ENCODE data around the gene PHKG2. TPM values are rescaled to one million over a fixed set of nuclear protein-coding genes. Genes with fewer than 3 reads are reported as not detected.

The PHKG2 gene
- polyA plus RNA-seq, 1 donor (not counting 4 experiments of a cell fraction or from before 2014, with no cell fraction given): 31.8 TPM

DNA sequence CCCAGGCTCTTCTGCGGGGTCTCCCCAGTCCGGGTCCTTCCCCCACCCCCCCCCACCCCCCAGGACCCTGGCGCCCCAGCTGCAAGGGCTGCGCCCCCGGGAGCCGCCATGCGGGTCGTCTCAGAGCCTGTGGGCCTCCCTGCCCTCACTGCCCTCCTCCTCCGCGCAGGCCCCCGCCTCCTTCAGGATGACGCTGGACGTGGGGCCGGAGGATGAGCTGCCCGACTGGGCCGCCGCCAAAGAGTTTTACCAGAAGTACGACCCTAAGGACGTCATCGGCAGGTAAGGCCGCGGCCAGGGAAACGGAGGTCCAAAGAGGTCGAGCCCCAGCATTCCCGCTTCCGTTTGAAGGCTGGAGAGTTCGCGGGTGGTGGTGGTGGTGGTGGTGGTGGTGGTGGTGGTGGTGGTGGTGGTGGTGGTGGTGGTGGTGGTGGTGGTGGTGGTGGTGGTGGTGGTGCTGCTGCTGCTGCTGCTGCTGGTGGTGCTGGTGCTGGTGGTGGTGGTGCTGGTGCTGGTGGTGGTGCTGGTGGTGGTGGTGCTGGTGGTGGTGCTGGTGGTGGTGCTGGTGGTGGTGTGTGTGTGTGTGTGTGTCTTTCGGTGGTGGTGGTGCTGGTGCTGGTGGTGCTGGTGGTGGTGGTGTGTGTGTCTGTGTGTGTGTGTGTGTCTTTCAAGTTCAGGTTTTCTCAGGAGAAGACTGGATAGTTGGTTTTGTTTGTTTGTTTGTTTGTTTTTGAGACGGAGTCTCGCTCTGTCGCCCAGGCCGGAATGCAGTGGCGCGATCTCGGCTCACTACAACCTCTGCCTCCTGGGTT lies 615 bp downstream of the PHKG2 start:
- peak overlapping the region; percentile 57 for H3K4me2 ChIP-seq (ENCODE audit: control insufficient read depth, extremely low read depth, insufficient read depth, low read depth, low read length)
- no peaks in the 10 kb centered on the region for H3K9me1 ChIP-seq (ENCODE audit: control insufficient read depth, extremely low read depth, insufficient read depth, low read length)
- H4K20me1 ChIP-seq (ENCODE audit: control insufficient read depth, extremely low read depth, insufficient read depth, low read length): peaks cover 4% of the 10 kb centered on the region
- dilution Hi-C loops (cut with MboI; ENCODE audit: extremely low pct_ligation_motif_present, low sequenced_read_pairs): no loop called here
- peak overlapping the region; percentile 71 for H3K9ac ChIP-seq (ENCODE audit: control insufficient read depth, extremely low read depth, insufficient read depth, low read length)
- H3K36me3 ChIP-seq (ENCODE audit: control insufficient read depth in 2 of 2, extremely low read depth in 1 of 2, insufficient read depth in 2 of 2, low read length in 2 of 2): peaks cover 24 to 38% of the 10 kb centered on the region in 2 experiments
- peak overlapping the region; percentile 61 to 65 (median 64) for H3K4me3 ChIP-seq (ENCODE audit: control insufficient read depth in 2 of 3, extremely low read depth in 1 of 3, insufficient read depth in 2 of 3, low read depth in 1 of 3, low read length in 3 of 3)
- H3K27ac ChIP-seq (ENCODE audit: control insufficient read depth, insufficient read depth, low read length): peak overlapping the region; percentile 44
- FAIRE-seq (no peak), DNase-seq (ENCODE audit: low read depth, low spot score) (no peak)
- peaks cover 20% of the 10 kb centered on the region for H3K79me2 ChIP-seq (ENCODE audit: control insufficient read depth, insufficient read depth, low read length)
- H3K9me3 ChIP-seq (ENCODE audit: control insufficient read depth, low read depth, low read length): no peaks in the 10 kb centered on the region
- no peak for TF ChIP-seq EZH2 (IDR thresholded peaks at IDR 0.05; ENCODE audit: low read length)
- TF ChIP-seq, protein P1, sequence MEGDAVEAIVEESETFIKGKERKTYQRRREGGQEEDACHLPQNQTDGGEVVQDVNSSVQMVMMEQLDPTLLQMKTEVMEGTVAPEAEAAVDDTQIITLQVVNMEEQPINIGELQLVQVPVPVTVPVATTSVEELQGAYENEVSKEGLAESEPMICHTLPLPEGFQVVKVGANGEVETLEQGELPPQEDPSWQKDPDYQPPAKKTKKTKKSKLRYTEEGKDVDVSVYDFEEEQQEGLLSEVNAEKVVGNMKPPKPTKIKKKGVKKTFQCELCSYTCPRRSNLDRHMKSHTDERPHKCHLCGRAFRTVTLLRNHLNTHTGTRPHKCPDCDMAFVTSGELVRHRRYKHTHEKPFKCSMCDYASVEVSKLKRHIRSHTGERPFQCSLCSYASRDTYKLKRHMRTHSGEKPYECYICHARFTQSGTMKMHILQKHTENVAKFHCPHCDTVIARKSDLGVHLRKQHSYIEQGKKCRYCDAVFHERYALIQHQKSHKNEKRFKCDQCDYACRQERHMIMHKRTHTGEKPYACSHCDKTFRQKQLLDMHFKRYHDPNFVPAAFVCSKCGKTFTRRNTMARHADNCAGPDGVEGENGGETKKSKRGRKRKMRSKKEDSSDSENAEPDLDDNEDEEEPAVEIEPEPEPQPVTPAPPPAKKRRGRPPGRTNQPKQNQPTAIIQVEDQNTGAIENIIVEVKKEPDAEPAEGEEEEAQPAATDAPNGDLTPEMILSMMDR (optimal IDR thresholded peaks at IDR 0.05 in 1 of 3, IDR thresholded peaks at IDR 0.05 in 1 of 3, conservative IDR thresholded peaks at IDR 0.05 in 1 of 3; ENCODE audit: extremely low read depth in 1 of 3, insufficient read depth in 2 of 3, low read length in 3 of 3): no peak
- no peaks in the 10 kb centered on the region for H3K27me3 ChIP-seq (ENCODE audit: control insufficient read depth, extremely low read depth, insufficient read depth, low read length)
- peaks cover 13% of the 10 kb centered on the region for H3K4me1 ChIP-seq (ENCODE audit: control insufficient read depth, extremely low read depth, insufficient read depth, low read length)
- H2AFZ ChIP-seq (ENCODE audit: control insufficient read depth, low read length): no peak overlapping the region

DNA sequence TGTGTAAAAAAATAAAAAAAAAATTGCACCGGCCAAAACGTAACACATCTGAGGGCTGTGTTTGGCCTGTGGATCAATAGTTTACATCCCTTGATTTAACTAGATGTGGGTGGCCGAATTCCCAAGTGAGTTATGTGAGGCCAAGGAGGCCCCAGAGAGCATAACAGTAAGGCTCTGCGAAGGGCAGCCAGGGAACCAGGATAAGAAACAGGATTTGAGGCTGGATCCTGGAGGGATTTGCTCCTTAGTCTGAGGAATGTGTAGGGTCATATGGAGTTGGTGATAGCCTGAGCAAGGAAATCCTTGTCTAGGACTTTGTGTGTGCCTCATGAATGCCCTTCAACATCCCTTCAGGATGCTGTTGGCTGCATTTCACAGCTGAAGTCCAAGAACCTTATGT lies 2.0 kb downstream of the PHKG2 start:
- dilution Hi-C loops (cut with MboI; ENCODE audit: extremely low pct_ligation_motif_present, low sequenced_read_pairs): no loop called here
- no peak for FAIRE-seq
- Histone ChIP-seq H3K27me3 (ENCODE audit: control insufficient read depth, extremely low read depth, insufficient read depth, low read length) (no peaks in the 10 kb centered on the region), H2AFZ (ENCODE audit: control insufficient read depth, low read length) (no peak overlapping the region), H3K4me1 (ENCODE audit: control insufficient read depth, extremely low read depth, insufficient read depth, low read length) (peaks cover 13% of the 10 kb centered on the region), H3K9me1 (ENCODE audit: control insufficient read depth, extremely low read depth, insufficient read depth, low read length) (no peaks in the 10 kb centered on the region), H3K4me2 (ENCODE audit: control insufficient read depth, extremely low read depth, insufficient read depth, low read depth, low read length) (no peak overlapping the region), H3K4me3 (ENCODE audit: control insufficient read depth in 2 of 3, extremely low read depth in 1 of 3, insufficient read depth in 2 of 3, low read depth in 1 of 3, low read length in 3 of 3) (no peak overlapping the region), H3K9ac (ENCODE audit: control insufficient read depth, extremely low read depth, insufficient read depth, low read length) (no peak overlapping the region), H3K79me2 (ENCODE audit: control insufficient read depth, insufficient read depth, low read length) (peaks cover 13% of the 10 kb centered on the region), H4K20me1 (ENCODE audit: control insufficient read depth, extremely low read depth, insufficient read depth, low read length) (peaks cover 1% of the 10 kb centered on the region), H3K36me3 (ENCODE audit: control insufficient read depth in 2 of 2, extremely low read depth in 1 of 2, insufficient read depth in 2 of 2, low read length in 2 of 2) (peaks cover 25 to 33% of the 10 kb centered on the region in 2 experiments), H3K27ac (ENCODE audit: control insufficient read depth, insufficient read depth, low read length) (no peak overlapping the region), H3K9me3 (ENCODE audit: control insufficient read depth, low read depth, low read length) (no peaks in the 10 kb centered on the region)
- TF ChIP-seq, protein P1 (optimal IDR thresholded peaks at IDR 0.05 in 1 of 3, IDR thresholded peaks at IDR 0.05 in 1 of 3, conservative IDR thresholded peaks at IDR 0.05 in 1 of 3; ENCODE audit: extremely low read depth in 1 of 3, insufficient read depth in 2 of 3, low read length in 3 of 3): no peak
- TF ChIP-seq EZH2 (IDR thresholded peaks at IDR 0.05; ENCODE audit: low read length): no peak
- DNase-seq (ENCODE audit: low read depth, low spot score): no peak

All from keratinocyte (primary cell).